AG08396 (cell line): Measurements from ENCODE around the gene TKT.
A peak's percentile ranks its signal among the peaks of the same experiment; 100 is the strongest.

ENCODE experiments used
- DNase-seq: peaks from one replicate; pipeline ENCODE4 v3.0.0; 2012; ENCODE audit warnings: low spot score, mixed read lengths

Gene TKT

DNA sequence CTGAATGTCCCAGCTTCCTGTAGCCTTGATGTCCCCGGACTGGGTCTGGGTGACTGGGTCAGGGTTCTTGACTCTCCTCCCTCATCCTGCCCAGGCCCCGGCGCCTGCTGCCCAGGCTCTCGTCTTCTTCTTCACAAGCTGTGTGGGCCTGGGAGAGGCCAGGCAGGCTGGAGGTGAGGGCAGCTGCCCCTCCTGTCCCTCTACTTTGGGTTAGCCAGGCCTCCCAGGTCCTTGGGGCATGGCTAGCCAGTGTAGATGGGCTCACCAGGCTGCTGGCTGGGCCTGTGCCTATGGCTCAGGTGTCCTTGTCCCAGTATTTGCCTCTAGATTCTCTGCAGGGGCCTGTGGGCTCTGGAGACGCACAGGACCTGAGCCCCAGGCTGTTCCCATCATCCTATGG, 31.8 kb downstream of the TKT start:
- DNase-seq: no peak

DNA sequence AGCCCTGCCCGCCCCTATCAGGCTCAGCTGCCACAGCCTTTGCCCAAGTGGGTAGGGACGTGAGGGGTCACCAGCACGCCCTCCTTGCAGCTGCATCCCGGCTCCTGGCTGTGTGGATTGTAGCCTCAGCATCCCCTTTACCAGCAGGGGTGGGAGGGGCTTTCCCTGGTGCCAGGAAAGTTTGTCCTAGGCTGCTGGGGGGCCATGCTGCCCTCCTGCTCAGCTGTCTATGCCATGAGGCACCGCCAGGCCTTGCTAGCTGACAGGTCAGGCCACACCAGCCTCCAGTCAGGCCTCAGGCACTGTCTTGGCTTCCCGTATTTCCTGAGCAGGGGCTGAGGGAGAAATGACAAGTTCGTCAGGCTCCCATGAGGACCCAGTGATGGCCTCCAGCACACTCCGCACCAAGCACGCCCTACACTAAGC, 32.3 kb downstream of the TKT start:
- DNase-seq: no peak

DNA sequence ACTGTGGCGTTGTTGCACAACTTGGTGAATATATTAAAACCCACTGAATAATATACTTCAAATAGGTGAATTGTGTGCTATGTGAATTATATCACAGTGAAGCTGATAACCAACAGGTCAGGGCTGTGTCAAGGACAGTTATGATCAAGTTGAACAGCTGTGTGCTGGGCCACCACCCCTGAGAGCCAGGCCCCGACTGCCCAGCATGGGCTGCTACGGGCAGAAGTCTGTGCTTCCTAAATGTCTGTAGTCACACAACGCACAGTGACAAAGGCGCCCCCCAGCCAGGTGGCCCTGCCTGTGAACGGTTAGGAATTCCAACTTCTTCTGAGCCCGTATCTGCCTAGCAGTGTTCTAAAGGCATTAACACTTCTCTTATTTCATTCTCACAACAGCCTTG, 32.8 kb downstream of the TKT start:
- DNase-seq: no peak

DNA sequence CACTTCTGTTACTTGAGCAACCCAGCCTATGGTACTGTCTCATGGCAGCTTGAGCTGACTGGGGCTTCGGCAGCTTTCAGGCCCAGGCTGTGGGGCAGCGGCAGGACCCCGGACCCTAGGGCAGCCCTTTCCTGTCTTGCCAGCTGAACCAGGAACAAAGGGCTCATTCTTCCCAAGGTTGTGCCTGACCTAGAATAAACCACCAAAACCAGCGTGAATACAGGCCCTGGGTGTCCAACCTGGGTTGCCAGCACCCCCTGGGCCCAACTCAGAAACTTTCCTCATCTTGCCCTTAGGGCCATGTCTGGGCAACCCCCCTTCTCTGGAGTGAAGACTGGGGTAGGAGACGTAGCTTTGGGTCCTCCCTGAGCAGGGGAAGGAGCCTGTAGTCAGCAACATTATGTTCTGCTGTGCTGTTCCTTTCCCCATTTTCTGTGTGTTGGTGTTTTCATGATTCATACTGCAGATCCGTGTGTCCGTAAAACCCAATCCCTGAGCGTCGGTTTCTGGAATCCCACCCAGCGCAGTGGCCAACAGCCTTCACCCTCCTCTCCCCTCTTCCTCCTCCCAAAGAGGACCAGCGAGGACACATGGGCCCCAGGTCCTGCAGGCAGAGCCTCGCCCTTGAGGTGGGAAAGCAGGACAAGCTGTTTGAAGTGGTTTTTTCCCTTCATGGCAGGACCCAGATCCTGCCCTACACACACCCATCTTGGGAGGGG, 33.5 kb downstream of the TKT start:
- no peak for DNase-seq

DNA sequence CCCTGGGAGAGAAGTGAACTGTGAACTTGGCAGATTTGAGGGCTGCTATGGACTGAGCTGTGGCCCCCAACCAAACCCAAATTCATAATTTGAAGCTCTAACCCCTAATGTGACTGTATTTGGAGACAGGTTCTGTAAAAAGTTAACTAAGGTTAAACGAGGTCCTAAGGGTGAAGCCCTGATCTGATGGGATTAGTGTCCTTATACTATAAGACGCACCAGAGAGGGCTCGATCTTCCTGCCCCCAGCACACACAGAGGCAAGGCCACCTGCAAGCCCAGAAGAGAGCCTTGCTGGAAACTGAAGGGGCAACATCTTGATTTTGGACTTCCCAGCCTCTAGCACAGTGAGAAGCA, 34.0 kb downstream of the TKT start:
- DNase-seq: no peak

DNA sequence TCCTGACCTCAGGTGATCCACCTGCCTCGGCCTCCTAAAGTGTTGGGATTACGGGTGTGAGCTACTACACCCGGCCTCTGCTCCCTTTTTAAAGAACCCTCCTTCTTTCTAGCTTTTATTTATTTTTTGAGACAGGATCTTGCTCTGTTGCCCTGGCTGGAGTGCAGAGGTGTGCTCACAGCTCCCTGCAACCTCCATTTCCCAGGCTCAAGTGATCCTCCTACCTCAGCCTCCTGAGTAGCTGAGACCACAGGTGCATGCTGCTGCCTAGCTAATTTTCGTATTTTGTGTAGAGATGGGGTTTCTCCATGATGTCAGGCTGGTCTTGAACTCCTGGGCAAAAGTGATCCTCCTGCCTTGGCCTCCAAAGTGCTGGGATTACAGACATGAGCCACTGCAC, 34.5 kb downstream of the TKT start:
- no peak for DNase-seq

DNA sequence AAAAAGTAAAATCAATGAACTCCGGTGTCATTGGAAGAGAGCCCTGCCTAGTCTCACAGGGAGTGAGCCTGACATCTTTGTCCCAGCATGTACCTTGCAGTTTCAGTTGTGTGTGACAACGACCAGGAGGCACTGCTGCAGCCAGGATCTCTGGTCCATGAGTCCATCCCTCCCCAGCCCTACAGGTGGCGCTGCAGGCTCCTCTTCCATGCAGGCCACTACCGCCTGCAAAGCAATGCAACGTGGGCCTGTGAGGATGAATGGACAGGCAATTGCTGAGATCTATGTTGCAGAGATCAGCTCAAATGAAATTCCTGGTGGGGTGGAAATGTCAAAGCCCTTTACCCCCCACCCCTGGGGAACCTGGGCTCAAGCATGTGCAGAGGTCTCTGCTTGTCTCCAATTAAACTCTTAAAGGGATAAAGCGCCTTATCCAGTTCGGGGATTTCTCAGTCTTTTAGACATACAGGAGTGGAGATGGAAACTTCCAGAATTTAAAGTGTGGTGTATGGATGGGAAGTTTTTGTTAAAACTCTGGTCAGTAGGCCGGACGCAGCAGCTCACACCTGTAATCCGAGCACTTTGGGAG, 35.8 kb downstream of the TKT start:
- peak; percentile 87 for DNase-seq

DNA sequence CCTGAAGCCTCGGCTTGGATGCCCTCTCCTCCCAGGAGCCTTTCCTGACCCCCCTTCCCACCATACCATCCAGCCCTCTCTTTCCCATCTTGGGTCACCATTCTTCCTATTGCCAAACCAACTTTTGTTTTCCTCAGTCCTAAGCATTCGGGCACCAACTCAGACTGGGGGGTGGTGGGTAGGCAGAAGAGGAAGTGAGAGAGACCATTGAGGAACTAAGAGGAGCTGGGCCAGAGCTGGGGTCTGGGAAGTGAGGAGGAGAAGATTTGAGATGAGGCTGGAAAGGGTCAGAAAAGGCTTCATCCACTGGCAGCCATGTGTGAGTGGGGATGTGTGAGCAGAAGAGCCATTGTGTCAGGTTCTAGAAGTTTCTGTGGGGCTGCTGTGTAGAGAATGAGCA, 37.7 kb downstream of the TKT start:
- no peak for DNase-seq

DNA sequence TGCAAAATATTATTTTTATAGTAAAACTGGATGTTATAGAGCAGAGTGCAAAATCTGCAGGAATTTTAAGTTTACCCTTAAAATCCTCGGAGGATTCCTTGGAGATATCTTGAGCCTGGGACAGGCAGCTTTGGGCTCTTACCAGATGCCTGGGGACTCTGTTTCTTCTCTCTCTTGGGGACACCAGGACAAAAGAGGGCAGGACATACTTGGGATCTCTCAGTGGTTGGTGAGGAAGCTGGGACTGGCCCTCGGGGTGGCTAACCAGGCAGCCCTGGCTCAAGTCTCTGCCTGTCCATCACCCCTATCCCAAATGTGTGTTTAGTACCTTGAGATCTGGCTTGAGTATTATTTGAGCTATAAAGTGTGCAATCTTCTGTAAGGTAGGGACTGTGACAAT, 38.6 kb downstream of the TKT start:
- DNase-seq: no peak

DNA sequence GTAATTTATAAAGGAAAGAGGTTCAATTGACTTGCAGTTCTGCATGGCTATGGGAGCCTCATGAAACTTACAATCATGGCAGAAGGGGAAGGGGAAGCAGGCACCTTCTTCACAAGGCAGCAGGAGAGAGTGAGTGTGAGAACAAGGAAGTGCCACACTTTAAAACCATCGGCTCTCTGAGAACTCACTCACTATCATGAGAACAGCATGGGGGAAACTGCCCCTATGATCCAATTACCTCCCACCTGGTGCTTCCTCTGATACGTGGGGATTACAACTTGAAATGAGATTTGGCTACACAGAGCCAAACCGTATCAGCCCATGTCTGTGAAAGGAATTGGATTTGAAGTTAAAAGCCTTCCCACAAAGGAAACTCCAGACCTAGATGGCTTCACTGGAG, 39.1 kb downstream of the TKT start:
- DNase-seq: no peak

DNA sequence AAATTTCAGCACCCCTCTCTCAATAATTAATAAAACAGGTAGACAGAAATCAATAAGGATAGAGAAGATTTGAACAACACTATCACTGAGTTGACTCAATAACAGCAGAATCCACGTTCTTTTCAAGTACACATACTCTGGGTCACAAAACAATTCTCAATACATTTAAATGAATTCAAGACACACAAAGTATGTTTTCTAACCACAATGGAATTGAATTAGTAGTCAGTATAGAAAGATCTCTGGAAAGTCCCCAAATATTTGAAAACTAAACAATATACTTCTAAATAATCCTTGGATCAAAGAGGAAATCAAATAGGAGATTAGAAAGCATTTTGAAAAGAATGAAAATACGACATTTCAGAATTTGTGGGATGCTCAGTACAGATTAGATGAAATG, 40.0 kb downstream of the TKT start:
- no peak for DNase-seq

DNA sequence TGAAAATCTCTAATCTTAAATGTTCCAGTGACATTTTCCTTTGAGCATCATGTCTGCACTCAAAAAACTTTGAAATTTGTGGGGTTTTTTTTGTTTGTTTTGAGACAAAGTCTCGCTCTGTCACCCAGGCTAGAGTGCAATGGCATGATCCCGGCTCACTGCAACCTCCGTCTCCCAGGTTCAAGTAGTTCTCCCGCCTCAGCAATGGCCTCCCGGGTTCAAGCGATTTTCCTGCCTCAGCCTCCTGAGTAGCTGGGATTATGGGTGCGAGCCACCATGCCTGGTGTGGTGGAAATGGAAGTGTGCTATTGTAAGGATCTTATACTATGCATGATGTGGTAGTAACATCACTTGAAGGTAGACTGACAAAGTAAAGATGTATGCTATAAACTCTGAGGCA, 42.5 kb downstream of the TKT start:
- no peak for DNase-seq

DNA sequence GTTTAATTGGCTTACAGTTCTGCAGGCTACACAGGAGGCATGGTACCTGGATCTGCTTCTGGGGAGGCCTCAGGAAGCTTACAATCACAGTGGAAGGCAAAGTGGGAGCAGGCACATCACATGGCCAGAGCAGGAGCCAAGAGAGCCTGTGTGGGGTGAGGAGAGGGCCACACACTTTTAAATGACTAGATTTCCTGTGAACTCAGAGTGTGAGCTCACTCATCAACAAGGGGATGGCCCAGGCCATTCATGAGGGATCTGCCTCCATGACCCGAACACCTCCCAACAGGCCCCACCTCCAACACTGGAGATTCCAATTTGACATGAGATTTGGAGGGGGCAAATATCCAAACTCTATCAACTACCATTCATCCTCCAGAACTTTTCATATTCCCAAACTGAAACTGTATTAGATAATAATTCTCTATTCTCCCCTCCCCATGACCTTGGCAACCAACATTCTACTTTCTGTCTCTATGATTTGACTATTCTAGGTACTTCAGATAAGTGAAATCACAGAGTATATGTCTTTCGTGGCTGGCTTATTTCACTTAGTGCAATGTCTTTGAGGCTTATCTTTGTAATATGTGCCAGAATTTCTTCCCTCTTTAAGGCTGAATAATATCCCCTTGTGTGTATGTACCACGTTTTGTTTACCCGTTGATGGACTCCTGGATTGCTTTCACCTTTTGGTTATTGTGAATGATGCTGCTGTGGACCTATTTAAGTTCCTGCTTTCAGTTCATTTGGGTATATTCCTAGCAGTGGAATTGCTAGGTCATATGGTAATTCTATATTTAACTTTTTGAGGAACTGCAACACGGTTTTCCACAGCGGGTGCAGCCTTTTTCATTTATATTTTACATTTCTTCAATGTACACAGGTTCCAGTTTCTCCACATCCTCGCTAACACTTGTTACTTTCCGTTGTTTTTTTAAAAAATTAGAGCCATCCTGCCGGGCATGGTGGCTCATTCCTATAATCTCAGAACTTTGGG, 43.8 kb downstream of the TKT start:
- DNase-seq: no peak

DNA sequence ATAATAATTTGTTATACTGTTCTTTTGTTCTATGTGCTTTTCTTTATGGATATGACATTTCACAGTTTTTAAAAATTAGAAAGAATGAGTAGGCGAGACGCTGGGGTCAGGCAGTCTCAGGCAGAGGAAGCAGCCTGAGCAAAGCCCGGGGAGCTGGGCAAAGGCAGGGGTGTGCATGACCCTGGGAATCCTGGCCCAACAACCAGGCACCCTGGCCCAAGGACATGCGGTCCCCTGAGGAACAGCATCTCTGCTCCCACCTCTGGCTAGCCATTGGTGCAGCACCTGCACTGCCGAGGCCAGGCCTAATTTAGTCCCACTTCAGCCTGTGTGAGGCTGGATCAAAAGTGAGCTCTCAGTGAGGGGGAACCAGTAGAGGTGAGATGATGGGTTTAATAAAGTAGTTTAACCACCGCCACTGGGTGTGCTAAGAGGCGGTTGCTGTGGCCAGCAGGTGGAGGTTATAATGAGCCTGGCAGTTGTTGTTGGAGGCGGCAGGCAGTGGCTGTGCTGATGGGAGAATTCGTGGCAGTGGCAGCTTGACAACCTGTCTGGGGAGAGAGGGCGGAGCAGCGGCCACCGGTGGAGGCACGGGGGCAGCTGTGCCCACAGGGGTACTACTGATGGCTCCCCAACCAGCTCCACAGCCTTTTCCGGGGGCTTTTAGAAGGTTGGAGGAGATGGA, 53.3 kb downstream of the TKT start:
- DNase-seq: no peak

DNA sequence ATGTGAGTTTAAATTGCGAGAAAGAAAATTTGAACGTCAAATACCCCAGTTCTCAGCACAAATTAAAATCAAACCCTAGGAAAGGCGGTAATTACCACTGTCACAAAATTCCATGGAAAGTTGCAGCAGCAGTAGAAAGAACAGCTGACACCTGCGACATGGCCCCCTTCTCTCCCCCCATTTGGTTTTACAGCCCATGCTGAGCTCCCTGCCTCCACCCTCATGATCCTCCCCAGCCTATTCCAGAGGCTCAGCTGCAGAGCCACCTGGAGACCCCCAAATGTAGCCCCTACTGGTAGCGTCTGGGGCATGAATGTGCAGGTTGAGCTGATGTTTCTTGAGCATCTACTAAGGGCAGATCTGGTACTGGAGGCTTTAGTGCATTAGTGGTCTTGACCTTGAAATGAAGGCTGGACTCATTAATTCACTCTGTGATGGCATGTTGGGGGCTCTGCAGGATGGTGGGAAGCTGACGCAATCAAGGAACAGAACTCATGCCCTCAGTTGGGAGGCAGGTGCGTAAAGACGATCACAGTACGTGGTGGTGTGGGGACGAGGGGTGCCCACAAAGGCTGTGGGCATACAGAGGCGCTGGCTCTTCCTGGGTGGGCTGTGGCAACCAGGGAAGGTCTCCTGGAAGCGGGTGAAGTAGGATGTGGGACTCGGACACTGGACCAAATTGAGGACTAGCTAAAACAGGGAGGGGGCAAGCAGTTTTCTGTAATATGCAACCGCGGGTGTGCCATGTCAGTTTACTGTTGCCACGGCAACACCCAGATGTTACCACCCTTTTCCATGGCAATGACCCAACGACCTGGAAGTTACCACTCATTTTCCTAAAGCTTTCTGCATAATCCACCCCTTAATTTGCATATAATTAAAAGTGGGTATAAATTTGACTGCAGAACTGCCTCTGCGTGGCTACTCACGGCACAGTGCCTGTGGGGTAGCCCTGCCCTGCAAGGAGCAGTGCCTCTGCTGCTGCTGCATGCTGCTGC, 55.0 kb downstream of the TKT start:
- DNase-seq: no peak

DNA sequence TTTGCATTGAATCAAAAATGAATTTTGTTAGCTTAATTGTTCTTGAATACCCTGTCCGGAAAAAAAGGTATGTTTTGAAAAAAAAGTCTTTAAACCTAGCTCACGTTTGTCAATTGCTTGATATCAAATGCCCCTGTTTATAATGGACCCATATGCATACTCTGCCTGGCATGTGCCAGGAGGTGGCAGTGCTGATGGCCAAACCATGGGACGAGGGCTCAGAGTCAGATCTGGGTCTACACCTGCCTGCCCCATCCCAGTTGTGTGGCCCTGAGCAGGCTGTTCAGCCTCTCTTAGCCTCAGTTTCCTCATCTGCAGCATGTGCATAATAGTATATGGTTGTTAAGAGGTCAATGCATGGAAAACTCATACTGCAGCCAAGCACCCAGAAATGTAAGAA, 56.0 kb downstream of the TKT start:
- no peak for DNase-seq

DNA sequence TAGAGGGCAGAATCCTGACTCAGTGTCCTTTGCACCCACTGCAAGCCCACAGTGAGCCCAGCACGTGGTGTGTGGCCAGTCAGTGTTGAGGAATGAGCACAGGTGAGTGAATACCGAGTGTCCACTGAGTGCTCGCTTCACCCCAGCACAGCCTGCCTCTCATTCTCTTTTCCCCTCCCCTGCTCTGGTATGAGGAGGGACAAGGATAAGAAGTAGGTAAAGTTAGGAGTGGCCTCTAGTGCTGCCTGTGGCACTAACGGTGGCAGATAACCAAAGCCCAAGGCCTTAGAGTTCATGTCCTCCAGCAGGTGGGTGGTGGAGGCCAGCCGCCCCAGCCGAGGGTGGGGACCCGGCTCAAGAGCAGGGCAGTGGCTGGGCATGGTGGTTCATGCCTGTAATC, 56.8 kb downstream of the TKT start:
- DNase-seq: no peak

DNA sequence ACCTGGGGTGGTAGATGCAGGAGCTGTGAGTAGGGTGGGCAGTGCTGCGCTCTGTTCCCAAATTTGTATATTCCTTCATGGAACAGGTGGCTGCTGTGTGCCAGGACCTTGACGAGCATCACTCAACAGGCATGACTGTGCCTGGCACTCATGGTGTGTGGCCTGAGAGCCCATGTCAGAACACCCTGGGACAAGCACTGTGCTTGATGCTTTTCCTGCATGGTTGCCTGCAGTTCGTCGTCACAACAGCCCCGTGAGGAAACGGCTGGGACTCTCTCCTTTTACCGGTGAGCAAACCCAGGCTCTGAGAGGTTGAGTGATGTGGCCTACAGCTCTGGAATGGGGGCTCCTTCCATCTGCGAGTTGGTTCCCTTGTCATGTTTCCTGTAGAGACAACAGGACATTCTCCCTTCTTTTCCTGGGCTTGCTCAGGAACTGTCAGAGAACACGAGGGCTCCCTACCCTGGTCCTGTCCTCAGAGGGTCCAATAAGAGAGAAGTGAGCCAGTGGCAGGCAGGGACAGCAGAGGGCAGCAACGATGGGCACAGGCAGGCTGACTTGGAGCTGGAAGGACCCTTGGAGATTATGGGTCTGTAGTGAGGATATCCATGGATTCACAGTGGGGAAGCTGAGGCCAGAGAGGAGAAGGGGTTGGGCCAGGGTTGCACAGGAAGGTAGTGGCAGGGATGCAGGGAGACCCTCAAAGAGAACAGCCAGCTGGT, 57.4 kb downstream of the TKT start:
- no peak for DNase-seq

DNA sequence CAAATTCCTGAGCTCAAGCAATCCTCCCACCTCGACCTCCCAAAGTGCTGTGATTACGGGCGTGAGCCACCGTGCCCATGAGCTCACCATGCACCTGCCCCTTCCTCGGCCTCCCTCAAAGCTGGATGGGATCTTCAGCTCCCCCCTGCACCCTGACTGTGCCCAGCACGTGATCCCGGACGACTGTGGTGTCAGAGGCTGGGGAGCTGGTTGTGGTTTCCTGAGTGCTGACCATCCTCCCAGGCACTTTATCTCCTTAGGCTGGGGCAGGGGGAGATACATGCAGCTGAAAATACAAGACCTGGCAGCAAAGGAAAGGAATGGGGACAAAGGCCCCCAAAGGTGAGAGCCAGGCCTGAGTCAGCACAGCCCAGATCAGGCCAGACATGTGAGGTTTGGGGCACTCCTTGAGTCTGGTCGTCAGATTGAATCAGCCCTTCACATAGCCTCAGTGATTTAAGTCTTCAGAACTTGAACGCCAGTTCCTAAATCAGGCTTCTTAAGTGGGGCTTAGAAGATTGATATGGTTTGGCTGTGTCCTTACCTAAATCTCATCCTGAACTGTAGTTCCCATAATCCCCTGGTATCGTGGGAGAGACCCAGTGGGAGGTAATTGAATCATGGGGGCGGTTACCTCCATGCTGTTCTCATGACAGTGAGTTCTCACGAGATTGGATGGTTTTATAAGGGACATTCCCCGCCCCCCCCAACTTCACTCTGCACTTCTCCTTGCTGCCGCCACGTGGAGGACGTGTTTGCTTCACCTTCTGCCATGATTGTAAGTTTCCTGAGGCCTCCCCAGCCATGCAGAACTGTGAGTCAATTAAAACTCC, 59.0 kb downstream of the TKT start:
- DNase-seq: no peak
